ENCODE measurements around the gene RASD2. TPM values are rescaled to one million over a fixed set of nuclear protein-coding genes. Genes with fewer than 3 reads are reported as not detected.
"Not testable (repeated sequence)": the region's sequence is repeated elsewhere in the genome, so short reads cannot be mapped to it uniquely, and the experiment has no call there.

Gene RASD2, protein sequence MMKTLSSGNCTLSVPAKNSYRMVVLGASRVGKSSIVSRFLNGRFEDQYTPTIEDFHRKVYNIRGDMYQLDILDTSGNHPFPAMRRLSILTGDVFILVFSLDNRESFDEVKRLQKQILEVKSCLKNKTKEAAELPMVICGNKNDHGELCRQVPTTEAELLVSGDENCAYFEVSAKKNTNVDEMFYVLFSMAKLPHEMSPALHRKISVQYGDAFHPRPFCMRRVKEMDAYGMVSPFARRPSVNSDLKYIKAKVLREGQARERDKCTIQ
- total RNA-seq: not detected in 2 replicates

DNA sequence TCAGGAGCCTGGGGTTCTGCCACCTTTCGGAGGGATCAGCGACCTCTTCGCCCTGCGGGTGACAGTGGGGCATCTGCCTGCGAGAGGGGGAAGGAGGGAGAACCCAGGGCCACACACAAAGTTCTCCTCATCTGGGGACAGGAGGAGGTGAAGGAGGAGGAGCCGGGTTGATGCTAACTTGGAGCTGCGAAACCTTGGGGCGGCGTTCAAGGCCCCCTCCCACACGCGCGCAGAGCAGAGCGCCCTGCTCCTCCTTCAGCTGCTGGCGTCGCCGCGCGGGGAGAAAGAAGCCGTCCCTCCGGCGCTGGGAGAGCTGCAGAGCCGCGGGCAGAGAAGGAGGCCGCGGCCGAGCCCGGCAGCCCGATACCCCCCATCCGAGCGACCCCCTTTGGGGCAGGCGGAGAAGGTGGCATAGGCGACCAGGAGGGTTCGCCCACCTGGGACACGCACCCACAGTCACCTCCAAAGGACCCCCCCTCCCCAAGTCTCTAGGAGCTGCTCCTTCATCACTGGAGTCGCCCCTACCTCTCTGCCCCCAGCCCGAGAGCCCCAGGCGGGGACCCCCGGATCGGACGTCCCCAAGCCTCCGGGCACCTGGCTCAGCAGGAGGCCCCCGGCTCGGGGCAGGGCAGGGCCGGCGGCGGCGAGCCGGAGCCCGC, at the start of gene RASD2:
Gene RASD2, plus strand, starts transcription at position 237 of the 659 bp plus-strand sequence. CDS start 5,979 bp downstream, outside the sequence.
- peak within 1 kb of the TSS; percentile 66 for H3K4me3 Mint-ChIP-seq
- H3K27ac Mint-ChIP-seq: no peak within 1 kb of the TSS
- no peaks in the 10 kb centered on the region for H3K9me3 Mint-ChIP-seq
- peak; percentile 12 for DNase-seq (ENCODE audit: low spot score)
- H3K36me3 Mint-ChIP-seq (ENCODE audit: low read depth): no peaks in the 10 kb centered on the region
- intact Hi-C loops (cut with micrococcal nuclease): loop anchor here (1.0 kb wide), 1 partner anchor 12 kb away; no protein-coding TSS in a partner anchor
- no peaks in the 10 kb centered on the region for H3K4me1 Mint-ChIP-seq (ENCODE audit: low read depth)
- H3K27me3 Mint-ChIP-seq (ENCODE audit: insufficient read depth): peaks cover 39% of the 10 kb centered on the region

DNA sequence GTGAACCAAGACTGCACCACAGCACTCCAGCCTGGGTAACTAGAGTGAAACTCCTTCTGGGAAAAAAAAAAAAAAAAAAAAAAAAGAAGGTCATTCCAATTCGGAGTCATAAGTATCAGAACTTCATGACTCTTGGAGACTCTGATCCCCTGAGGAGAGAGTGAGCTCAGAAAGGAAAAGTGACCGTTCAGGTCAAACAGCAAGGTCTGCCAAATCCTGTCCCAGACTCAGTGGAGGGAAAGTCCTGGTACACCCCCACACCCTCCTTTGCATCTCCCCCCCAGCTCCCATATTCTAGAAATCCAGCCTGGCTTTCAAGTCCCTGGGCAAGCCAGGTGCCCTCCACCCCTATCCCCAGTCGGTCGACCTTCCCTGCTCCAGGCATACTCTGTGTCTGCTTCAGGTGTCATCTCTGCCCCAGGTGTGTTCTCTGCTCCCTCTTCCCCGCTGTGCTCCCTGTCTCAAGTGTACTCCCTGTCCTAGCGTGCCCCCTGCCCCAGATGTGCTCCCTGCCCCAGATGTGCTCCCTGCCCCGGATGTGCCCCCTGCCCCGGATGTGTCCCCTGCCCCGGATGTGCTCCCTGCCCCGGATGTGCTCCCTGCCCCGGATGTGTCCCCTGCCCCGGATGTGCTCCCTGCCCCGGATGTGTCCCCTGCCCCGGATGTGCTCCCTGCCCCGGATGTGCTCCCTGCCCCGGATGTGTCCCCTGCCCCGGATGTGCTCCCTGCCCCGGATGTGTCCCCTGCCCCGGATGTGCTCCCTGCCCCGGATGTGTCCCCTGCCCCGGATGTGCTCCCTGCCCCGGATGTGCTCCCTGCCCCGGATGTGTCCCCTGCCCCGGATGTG, 49.3 kb upstream of the RASD2 start:
- H3K9me3 Mint-ChIP-seq; H3K27me3 Mint-ChIP-seq (ENCODE audit: insufficient read depth); H3K27ac Mint-ChIP-seq; H3K4me1 Mint-ChIP-seq (ENCODE audit: low read depth); H3K36me3 Mint-ChIP-seq (ENCODE audit: low read depth); intact Hi-C loops (cut with micrococcal nuclease); DNase-seq (ENCODE audit: low spot score); H3K4me3 Mint-ChIP-seq: not testable (repeated sequence)

DNA sequence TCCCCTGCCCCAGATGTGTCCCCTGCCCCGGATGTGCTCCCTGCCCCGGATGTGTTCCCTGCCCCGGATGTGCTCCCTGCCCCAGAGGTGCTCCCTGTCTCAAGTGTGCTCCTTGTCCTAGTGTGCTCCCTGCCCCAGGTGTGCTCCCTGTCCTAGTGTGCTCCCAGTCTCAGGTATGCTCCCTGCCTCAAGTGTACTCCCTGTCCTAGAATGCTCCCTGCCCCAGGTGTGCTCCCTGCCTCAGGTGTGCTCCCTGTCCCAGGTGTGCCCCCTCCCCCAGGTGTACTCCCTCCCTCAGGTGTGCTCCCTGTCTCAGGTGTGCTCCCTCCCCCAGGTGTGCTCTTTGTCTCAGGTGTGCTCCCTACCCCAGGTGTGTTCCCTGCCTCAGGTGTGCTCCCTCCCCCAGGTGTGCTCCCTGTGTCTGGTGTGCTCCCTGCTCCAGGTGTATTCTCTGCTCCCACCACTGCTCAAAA, 48.7 kb upstream of the RASD2 start:
- DNase-seq (ENCODE audit: low spot score): no peak
- Mint-ChIP-seq H3K4me1 (ENCODE audit: low read depth) (no peaks in the 10 kb centered on the region), H3K27ac (no peak overlapping the region), H3K4me3 (no peak overlapping the region), H3K9me3 (no peaks in the 10 kb centered on the region), H3K36me3 (ENCODE audit: low read depth) (no peaks in the 10 kb centered on the region), H3K27me3 (ENCODE audit: insufficient read depth) (peaks cover 5% of the 10 kb centered on the region)
- intact Hi-C loops (cut with micrococcal nuclease): no loop called here

DNA sequence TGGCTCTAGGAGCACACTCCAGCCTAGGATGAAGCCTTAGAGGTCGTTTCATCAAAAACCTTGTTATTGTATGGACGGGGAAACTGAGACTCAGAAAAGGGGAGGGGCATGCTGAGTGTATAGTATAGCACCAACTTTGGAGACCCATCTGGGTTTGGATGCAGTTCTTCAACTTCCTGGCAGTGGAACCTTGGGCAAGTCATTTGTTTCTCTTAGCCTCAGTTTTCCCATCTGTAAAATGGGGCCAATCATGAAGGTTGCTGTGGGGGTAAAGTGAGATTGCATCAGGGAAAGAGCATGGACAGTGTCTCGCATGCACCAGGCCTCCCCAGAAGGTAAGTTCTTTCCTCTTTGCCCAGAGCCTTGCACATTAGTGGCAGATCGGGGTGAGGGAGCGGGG, 47.6 kb upstream of the RASD2 start:
- H3K36me3 Mint-ChIP-seq (ENCODE audit: low read depth): no peaks in the 10 kb centered on the region
- no peak for DNase-seq (ENCODE audit: low spot score)
- intact Hi-C loops (cut with micrococcal nuclease): no loop called here
- no peak overlapping the region for H3K4me3 Mint-ChIP-seq
- H3K4me1 Mint-ChIP-seq (ENCODE audit: low read depth): no peaks in the 10 kb centered on the region
- no peaks in the 10 kb centered on the region for H3K9me3 Mint-ChIP-seq
- peaks cover 7% of the 10 kb centered on the region for H3K27me3 Mint-ChIP-seq (ENCODE audit: insufficient read depth)
- no peak overlapping the region for H3K27ac Mint-ChIP-seq

DNA sequence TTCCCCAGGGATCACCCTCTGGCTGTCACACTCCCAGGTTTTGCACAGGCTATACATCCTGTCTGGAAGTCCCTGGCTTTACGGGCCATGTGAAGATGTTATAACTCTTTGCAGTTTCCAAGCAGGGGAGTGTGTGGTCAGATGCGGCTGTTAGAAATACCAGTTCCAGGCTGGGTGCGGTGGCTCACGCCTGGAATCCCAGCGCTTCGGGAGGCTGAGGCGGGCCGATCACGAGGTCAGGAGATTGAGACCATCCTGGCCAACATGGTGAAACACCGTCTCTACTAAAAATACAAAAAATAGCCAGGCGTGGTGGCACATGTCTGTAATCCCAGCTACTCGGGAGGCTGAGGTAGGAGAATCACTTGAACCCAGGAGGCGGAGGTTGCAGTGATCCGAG, 44.9 kb upstream of the RASD2 start:
- DNase-seq (ENCODE audit: low spot score); intact Hi-C loops (cut with micrococcal nuclease); H3K27ac Mint-ChIP-seq; H3K27me3 Mint-ChIP-seq (ENCODE audit: insufficient read depth); H3K9me3 Mint-ChIP-seq; H3K4me1 Mint-ChIP-seq (ENCODE audit: low read depth); H3K36me3 Mint-ChIP-seq (ENCODE audit: low read depth); H3K4me3 Mint-ChIP-seq: not testable (repeated sequence)

DNA sequence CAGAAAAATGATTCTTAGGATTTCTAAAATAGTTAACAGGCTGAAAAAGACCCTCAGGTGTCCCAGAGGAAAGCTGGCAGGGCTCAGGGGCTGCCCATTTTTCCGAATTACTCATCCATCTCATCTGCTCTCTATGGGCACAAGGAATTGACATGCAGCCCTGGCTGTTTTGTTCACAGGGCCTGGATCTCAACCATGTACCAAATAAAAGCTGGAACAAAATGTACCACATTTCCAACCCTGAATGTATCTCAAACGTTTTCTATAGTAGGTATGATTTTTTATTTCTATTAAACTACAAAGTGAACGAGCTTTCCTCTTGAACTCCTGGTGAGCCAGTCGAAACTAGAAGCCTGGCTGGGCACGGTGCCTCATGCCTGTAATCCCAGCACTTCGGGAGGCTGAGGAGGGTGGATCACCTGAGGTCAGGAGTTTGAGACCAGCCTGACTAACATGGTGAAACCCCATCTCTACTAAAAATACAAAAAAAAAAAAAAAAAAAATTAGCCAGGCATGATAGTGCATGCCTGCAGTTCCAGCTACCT, 43.8 kb upstream of the RASD2 start:
- Mint-ChIP-seq H3K27ac (no peak overlapping the region), H3K9me3 (no peaks in the 10 kb centered on the region), H3K4me1 (ENCODE audit: low read depth) (no peaks in the 10 kb centered on the region), H3K27me3 (ENCODE audit: insufficient read depth) (peaks cover 12% of the 10 kb centered on the region), H3K4me3 (no peak overlapping the region), H3K36me3 (ENCODE audit: low read depth) (no peaks in the 10 kb centered on the region)
- DNase-seq (ENCODE audit: low spot score): no peak
- intact Hi-C loops (cut with micrococcal nuclease): no loop called here

DNA sequence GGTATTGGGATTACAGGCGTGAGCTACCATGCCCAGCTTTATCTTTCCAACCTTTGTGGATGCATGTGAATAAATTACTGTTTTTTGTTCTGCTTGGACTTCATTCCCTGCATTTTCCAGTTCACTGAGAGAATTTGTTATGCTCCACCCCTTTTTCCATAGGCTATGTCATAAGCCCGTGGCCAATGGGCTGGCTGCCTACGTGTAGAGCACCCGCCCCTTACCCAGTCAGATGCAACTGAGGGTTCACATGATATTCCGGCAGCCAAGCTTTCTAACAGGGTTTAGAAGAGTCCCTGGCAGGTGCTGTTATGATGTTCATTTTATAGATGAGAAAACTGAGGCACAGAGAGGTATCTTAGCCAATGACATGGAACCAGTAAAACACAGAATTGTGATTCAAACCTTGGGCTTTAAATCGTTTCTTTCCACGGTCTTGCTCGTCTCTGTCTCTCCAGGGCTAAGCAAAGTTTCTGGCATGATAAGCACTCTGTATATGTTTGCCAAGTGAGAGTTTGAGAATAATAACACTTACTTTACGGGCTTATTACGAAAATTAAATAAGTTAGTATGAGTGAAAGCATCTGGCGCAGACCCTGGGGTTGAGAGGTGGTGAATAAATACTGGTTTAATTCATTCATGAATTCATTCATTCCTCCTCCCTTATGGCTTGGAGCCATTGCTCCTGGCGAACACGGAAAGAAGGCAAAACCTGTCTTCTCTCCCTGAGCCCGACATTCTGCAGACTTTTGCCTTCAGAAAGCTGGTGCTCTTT, 42.4 kb upstream of the RASD2 start:
- H3K4me1 Mint-ChIP-seq (ENCODE audit: low read depth): no peaks in the 10 kb centered on the region
- H3K4me3 Mint-ChIP-seq: no peak overlapping the region
- no peaks in the 10 kb centered on the region for H3K36me3 Mint-ChIP-seq (ENCODE audit: low read depth)
- DNase-seq (ENCODE audit: low spot score): no peak
- H3K27me3 Mint-ChIP-seq (ENCODE audit: insufficient read depth): peaks cover 12% of the 10 kb centered on the region
- H3K9me3 Mint-ChIP-seq: no peaks in the 10 kb centered on the region
- H3K27ac Mint-ChIP-seq: no peak overlapping the region
- intact Hi-C loops (cut with micrococcal nuclease): no loop called here

DNA sequence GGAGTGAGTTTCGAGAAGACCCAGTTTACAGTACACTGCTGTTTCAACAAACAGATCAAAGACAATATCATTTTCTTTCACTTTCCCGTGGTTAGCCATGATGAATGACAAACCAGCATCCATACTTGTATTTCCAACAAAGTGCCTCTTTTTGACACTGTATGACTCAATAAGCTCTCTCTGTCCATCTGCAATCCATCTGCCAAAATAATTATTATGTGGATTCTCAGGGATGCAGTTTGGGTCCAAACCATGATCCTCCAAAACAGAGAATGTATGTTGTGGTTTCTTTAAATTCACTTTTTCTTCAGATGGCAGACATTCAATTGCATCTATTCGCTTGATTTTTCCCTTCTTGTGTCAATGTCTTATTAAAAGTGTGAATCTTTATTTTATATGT, 37.8 kb upstream of the RASD2 start:
- Mint-ChIP-seq H3K4me3 (no peak overlapping the region), H3K4me1 (ENCODE audit: low read depth) (no peaks in the 10 kb centered on the region), H3K27ac (no peak overlapping the region), H3K36me3 (ENCODE audit: low read depth) (no peaks in the 10 kb centered on the region), H3K9me3 (no peaks in the 10 kb centered on the region), H3K27me3 (ENCODE audit: insufficient read depth) (peaks cover 8% of the 10 kb centered on the region)
- intact Hi-C loops (cut with micrococcal nuclease): no loop called here
- no peak for DNase-seq (ENCODE audit: low spot score)

DNA sequence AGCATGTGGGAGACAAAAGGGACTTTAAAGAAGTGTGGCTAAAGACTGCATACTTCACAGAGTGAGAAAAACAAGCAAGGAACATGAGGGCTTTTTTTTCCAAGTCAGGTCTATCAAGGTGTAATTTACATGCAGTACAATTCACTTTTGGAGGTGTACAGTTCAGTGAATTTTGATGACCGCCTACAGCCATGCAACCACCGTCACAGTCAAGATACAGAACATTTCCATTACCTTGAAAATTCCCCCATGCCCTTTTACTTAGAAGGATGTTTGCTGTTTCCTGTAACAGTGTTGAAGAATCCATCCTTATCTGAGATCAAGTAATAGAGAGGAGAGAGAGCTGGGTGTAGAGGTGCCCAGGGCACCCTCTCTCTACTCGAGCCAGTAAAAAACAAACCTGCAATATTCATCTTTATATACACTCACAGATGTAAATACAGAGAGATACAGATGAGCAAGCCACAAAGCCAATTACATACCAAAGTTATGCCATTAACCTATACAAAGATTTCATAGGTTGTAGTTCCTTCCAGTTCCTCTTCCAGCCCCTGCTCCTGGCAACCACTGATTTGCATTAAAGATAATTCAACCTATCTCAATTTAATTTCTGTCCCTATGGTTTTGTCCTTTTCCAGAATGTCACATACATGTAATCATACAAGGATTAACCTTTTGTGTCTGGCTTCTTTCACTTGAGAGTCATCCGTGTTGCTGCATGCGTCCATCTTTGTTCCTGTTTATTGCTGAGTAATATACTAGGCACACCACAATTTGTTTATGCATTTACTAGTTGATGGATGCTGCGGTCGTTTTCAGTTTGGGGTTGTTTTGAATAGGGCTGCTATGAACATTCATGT, 35.0 kb upstream of the RASD2 start:
- intact Hi-C loops (cut with micrococcal nuclease): no loop called here
- no peak overlapping the region for H3K4me3 Mint-ChIP-seq

DNA sequence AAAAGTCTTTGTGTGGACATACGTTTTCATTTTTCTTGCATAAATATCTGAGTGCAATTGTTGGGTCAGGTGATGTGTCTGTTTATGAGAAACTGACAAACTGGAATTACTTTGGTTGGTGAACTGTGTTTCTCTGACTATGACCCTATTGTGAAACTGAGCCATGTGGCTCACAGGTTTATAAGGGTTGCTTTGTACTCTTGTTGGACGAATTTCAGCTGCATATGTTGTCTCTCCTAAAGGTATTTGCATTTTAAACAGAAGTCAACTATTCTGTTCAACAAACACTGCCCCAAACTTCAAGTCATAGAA, 34.4 kb upstream of the RASD2 start:
- Mint-ChIP-seq H3K36me3 (ENCODE audit: low read depth) (no peaks in the 10 kb centered on the region), H3K4me1 (ENCODE audit: low read depth) (no peaks in the 10 kb centered on the region), H3K27ac (no peak overlapping the region), H3K27me3 (ENCODE audit: insufficient read depth) (peaks cover 7% of the 10 kb centered on the region), H3K9me3 (no peaks in the 10 kb centered on the region), H3K4me3 (no peak overlapping the region)
- intact Hi-C loops (cut with micrococcal nuclease): no loop called here
- DNase-seq (ENCODE audit: low spot score): no peak

More for the DNA sequence above, 35.0 kb upstream of the RASD2 start:
- peaks cover 7% of the 10 kb centered on the region for H3K27me3 Mint-ChIP-seq (ENCODE audit: insufficient read depth)
- H3K36me3 Mint-ChIP-seq (ENCODE audit: low read depth): no peaks in the 10 kb centered on the region
- H3K27ac Mint-ChIP-seq: no peak overlapping the region
- DNase-seq (ENCODE audit: low spot score): no peak
- no peaks in the 10 kb centered on the region for H3K4me1 Mint-ChIP-seq (ENCODE audit: low read depth)
- no peaks in the 10 kb centered on the region for H3K9me3 Mint-ChIP-seq

DNA sequence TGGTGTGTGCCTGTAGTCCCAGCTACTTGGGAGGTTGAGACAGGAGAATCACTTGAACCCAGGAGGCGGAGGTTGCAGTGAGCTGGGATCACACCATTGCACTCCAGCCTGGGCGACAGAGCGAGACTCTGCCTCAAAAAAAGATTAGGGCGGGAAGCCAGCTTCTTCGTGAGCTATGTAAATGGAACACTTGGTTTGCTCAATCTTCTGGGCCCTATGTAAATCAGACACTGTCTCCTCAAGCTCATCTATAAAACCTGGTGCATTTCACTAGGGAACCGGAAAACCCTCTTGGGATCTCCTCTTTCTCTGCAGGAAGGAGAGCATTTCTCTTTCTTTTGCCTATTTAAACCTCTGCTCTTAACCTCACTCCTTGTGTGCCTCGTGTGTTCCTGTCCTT, 32.8 kb upstream of the RASD2 start:
- H3K4me1 Mint-ChIP-seq (ENCODE audit: low read depth); H3K36me3 Mint-ChIP-seq (ENCODE audit: low read depth); H3K27ac Mint-ChIP-seq; H3K9me3 Mint-ChIP-seq; H3K4me3 Mint-ChIP-seq; intact Hi-C loops (cut with micrococcal nuclease); H3K27me3 Mint-ChIP-seq (ENCODE audit: insufficient read depth); DNase-seq (ENCODE audit: low spot score): not testable (repeated sequence)

DNA sequence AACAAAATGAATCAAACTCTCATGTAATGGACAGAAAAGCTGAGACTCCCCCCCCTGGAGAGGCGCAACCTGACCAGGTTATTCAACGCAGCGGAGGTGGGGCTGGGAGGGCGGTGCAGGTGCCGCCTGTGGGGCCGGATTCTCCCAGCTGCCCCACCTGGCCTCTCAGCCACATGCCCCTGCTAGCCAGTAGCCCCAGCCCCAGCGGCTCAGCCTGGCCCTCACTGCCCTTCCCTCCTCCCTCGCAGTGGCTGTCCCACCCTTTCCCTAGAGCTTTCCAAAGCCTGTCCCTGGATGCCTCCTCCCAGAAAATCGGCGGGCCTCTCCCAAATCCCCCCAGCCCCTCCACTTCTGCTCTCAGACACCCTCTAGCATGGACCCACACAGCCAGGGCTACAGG, 31.2 kb upstream of the RASD2 start:
- intact Hi-C loops (cut with micrococcal nuclease): no loop called here
- no peak for DNase-seq (ENCODE audit: low spot score)
- no peaks in the 10 kb centered on the region for H3K9me3 Mint-ChIP-seq

More for the DNA sequence above, 31.2 kb upstream of the RASD2 start:
- peaks cover 12% of the 10 kb centered on the region for H3K27me3 Mint-ChIP-seq (ENCODE audit: insufficient read depth)
- no peaks in the 10 kb centered on the region for H3K36me3 Mint-ChIP-seq (ENCODE audit: low read depth)
- no peak overlapping the region for H3K27ac Mint-ChIP-seq
- no peak overlapping the region for H3K4me3 Mint-ChIP-seq
- no peaks in the 10 kb centered on the region for H3K4me1 Mint-ChIP-seq (ENCODE audit: low read depth)

Measured in activated T-helper 1 cell treated with anti-CD3 and anti-CD28 coated beads, Interleukin-12 subunit alpha, Interleukin-12 subunit beta, Interleukin-2, Interleukin-4 antibody, amounts not matched to agents 30 ng/mL and 10 ng/mL and 1 ng/mL, durations not matched to agents 14 hours and 24 hours and 36 hours (primary cell).